Stimulated activated CD8-positive, alpha-beta memory T cell treated with anti-CD3 and anti-CD28 coated beads, Interleukin-2, amount 100 ng/mL, for 48 hours (primary cell): ENCODE results near the gene FBRSL1.
"Not testable (repeated sequence)": the region's sequence is repeated elsewhere in the genome, so short reads cannot be mapped to it uniquely, and the experiment has no call there.

Experiments
- DNase-seq, 2 donors: peaks; one replicate each; pipeline ENCODE4 v3.0.0-alpha.2; 2020; ENCODE audit warnings: low read depth in 2 of 2

The FBRSL1 gene

GRCh38 chr12:132525011-132525832 lies 35.3 kb downstream of the FBRSL1 start:
- DNase-seq = no peak

GRCh38 chr12:132525833-132526455 lies 36.0 kb downstream of the FBRSL1 start:
- DNase-seq = no peak

- no peak for DNase-seq
These were observed 37.4 kb downstream of the FBRSL1 start for GRCh38 chr12:132527186-132527882.

GRCh38 chr12:132527883-132528264 lies 37.9 kb downstream of the FBRSL1 start:
- no peak for DNase-seq

- DNase-seq = no peak
These were observed 38.7 kb downstream of the FBRSL1 start for GRCh38 chr12:132528564-132529106.

- DNase-seq = no peak
These were observed 39.3 kb downstream of the FBRSL1 start for GRCh38 chr12:132529156-132529839.

GRCh38 chr12:132529906-132530305 lies 40.0 kb downstream of the FBRSL1 start:
- no peak for DNase-seq

- DNase-seq = no peak
These were observed 40.5 kb downstream of the FBRSL1 start for GRCh38 chr12:132530447-132530846.

GRCh38 chr12:132530851-132531250 lies 40.9 kb downstream of the FBRSL1 start:
- DNase-seq = no peak

GRCh38 chr12:132532711-132533583 lies 43.0 kb downstream of the FBRSL1 start:
- DNase-seq = not testable (repeated sequence)

- no peak for DNase-seq
These were observed 43.6 kb downstream of the FBRSL1 start for GRCh38 chr12:132533584-132533958.

- no peak for DNase-seq
These were observed 44.1 kb downstream of the FBRSL1 start for GRCh38 chr12:132534076-132534475.

- DNase-seq = no peak
These were observed 45.1 kb downstream of the FBRSL1 start for GRCh38 chr12:132535019-132535418.

- DNase-seq = no peak
These were observed 46.3 kb downstream of the FBRSL1 start for GRCh38 chr12:132536102-132536876.

GRCh38 chr12:132537049-132537448 lies 47.1 kb downstream of the FBRSL1 start:
- DNase-seq = no peak

- DNase-seq = no peak
These were observed 48.1 kb downstream of the FBRSL1 start for GRCh38 chr12:132537836-132538662.

- DNase-seq = no peak
These were observed 48.7 kb downstream of the FBRSL1 start for GRCh38 chr12:132538663-132538990.

- no peak for DNase-seq
These were observed 49.2 kb downstream of the FBRSL1 start for GRCh38 chr12:132539016-132539773.

GRCh38 chr12:132540436-132540835 lies 50.5 kb downstream of the FBRSL1 start:
- no peak for DNase-seq
